ENCODE results near the gene NPVF.

DNA sequence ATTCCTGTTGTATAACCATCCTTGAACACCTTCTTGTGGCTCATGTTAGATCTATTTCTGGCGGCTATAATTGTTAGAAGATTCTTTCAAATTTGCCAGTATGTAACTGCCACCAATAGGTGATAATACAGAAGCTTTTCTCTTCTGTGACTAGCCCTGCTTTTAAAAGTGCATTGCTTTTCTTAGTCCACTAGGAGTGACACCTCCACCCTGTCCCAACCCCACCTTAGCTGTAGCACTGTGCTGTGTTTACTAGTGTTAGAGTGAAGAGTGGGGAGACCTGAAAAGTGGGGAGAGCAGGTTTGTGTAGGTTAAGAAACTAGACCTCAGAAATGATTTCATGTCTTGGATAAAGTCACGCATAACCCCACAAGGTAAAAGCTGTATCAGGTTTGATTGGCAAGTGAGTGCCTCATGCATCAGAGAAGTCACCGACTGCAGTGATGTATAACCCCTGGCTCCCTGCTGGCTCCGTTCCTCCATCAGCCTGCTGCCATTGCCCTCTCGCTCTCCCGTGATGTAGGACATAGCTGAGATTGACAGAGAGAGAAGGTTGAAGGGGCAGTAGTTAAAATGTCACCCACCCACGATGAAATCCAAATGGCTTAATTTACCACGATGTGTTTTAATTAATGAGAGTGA is 12.5 kb downstream of the NPVF start:
- no peak for TF ChIP-seq TAF1 (conservative IDR thresholded peaks at IDR 0.05)
- no peak for TF ChIP-seq RAD21 (IDR thresholded peaks at IDR 0.05)
- no peak for TF ChIP-seq JUND (IDR thresholded peaks at IDR 0.05)
- TF ChIP-seq, protein P1, sequence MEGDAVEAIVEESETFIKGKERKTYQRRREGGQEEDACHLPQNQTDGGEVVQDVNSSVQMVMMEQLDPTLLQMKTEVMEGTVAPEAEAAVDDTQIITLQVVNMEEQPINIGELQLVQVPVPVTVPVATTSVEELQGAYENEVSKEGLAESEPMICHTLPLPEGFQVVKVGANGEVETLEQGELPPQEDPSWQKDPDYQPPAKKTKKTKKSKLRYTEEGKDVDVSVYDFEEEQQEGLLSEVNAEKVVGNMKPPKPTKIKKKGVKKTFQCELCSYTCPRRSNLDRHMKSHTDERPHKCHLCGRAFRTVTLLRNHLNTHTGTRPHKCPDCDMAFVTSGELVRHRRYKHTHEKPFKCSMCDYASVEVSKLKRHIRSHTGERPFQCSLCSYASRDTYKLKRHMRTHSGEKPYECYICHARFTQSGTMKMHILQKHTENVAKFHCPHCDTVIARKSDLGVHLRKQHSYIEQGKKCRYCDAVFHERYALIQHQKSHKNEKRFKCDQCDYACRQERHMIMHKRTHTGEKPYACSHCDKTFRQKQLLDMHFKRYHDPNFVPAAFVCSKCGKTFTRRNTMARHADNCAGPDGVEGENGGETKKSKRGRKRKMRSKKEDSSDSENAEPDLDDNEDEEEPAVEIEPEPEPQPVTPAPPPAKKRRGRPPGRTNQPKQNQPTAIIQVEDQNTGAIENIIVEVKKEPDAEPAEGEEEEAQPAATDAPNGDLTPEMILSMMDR (IDR thresholded peaks at IDR 0.05; ENCODE audit: low read depth, low read length, missing input control), result no peak
- TF ChIP-seq, protein P2, sequence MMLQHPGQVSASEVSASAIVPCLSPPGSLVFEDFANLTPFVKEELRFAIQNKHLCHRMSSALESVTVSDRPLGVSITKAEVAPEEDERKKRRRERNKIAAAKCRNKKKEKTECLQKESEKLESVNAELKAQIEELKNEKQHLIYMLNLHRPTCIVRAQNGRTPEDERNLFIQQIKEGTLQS (IDR thresholded peaks at IDR 0.05), result no peak
- no peak for TF ChIP-seq SP1 (IDR thresholded peaks at IDR 0.05)
- TF ChIP-seq FOXA1 (IDR thresholded peaks at IDR 0.05), result no peak
- TF ChIP-seq MAX (IDR thresholded peaks at IDR 0.05), result no peak
- TF ChIP-seq GABPA (IDR thresholded peaks at IDR 0.05 in 1 of 2, conservative IDR thresholded peaks at IDR 0.05 in 1 of 2), result no peak
- TF ChIP-seq, protein P3, sequence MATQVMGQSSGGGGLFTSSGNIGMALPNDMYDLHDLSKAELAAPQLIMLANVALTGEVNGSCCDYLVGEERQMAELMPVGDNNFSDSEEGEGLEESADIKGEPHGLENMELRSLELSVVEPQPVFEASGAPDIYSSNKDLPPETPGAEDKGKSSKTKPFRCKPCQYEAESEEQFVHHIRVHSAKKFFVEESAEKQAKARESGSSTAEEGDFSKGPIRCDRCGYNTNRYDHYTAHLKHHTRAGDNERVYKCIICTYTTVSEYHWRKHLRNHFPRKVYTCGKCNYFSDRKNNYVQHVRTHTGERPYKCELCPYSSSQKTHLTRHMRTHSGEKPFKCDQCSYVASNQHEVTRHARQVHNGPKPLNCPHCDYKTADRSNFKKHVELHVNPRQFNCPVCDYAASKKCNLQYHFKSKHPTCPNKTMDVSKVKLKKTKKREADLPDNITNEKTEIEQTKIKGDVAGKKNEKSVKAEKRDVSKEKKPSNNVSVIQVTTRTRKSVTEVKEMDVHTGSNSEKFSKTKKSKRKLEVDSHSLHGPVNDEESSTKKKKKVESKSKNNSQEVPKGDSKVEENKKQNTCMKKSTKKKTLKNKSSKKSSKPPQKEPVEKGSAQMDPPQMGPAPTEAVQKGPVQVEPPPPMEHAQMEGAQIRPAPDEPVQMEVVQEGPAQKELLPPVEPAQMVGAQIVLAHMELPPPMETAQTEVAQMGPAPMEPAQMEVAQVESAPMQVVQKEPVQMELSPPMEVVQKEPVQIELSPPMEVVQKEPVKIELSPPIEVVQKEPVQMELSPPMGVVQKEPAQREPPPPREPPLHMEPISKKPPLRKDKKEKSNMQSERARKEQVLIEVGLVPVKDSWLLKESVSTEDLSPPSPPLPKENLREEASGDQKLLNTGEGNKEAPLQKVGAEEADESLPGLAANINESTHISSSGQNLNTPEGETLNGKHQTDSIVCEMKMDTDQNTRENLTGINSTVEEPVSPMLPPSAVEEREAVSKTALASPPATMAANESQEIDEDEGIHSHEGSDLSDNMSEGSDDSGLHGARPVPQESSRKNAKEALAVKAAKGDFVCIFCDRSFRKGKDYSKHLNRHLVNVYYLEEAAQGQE (IDR thresholded peaks at IDR 0.05), result no peak
- no peak for TF ChIP-seq NR2F2 (IDR thresholded peaks at IDR 0.05)
- TF ChIP-seq, protein P4, sequence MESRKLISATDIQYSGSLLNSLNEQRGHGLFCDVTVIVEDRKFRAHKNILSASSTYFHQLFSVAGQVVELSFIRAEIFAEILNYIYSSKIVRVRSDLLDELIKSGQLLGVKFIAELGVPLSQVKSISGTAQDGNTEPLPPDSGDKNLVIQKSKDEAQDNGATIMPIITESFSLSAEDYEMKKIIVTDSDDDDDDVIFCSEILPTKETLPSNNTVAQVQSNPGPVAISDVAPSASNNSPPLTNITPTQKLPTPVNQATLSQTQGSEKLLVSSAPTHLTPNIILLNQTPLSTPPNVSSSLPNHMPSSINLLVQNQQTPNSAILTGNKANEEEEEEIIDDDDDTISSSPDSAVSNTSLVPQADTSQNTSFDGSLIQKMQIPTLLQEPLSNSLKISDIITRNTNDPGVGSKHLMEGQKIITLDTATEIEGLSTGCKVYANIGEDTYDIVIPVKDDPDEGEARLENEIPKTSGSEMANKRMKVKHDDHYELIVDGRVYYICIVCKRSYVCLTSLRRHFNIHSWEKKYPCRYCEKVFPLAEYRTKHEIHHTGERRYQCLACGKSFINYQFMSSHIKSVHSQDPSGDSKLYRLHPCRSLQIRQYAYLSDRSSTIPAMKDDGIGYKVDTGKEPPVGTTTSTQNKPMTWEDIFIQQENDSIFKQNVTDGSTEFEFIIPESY (IDR thresholded peaks at IDR 0.05), result no peak
- TF ChIP-seq FOXA2 (IDR thresholded peaks at IDR 0.05), result no peak

All from liver (tissue), 3 donors.